Medulla oblongata (tissue), 1 donor: Measurements from ENCODE around the gene EPS8L3.

ENCODE experiments used
- DNase-seq: peaks from one replicate; pipeline ENCODE4 v3.0.0-alpha.2; 2015; ENCODE audit errors: extremely low spot score

EPS8L3 gene

DNA sequence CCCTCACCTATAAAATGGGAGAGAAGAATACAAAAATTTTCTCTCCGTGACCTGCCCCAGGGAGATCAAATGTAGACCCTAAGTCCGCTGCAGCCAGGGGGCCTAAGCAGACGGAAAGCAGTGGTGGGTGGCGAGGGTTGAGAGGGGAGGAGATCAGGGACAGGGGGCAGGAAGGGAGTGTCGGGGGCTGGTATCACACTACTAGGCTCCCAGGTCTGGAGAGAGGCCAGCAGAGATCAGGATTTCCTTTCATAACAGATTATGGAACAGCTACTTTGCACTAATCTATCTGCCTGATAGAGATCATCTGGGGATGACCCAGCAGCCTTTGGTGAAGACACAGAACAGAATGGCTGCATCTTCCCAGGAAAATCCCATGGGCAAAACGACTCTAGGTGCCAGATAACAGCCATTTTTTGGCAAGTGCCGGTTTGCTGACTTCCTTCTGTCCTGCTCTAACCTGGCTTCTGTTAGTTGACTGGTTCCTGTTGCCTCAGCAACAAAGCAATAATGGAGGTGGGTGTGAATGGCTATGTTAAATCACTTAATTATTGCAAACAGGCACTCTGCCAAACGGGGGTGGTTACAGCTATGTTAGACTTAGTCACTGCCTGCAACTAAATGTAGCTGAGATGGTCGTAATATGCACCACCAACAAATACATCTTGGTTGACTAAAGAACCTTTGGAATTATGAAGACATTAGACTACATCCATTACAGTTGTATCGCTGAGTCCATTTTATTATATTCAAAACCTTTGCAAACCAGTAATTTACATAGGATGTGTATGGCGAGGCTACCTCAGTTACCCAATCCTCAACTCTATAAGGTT lies 30.0 kb upstream of the EPS8L3 start:
- no peak for DNase-seq

DNA sequence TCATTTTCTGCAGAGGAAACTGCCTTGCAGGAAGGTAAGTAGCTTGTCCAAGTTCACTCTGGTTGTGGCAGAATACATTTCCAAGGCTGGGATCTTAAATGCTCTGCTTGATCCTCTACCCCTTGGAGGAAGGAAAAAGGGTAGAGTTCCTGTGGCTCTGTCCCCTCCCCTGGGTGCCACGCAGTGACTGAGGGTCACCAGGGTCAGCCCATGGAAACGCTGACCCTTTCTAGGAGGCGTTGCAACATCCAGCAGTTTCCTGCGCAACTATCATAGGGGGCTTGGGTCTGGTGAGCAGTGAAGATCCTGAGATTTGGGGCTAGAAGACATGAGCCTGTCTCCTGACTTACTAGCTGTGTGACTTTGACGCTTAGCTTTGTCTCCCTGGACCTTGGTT lies 29.4 kb upstream of the EPS8L3 start:
- DNase-seq: no peak

DNA sequence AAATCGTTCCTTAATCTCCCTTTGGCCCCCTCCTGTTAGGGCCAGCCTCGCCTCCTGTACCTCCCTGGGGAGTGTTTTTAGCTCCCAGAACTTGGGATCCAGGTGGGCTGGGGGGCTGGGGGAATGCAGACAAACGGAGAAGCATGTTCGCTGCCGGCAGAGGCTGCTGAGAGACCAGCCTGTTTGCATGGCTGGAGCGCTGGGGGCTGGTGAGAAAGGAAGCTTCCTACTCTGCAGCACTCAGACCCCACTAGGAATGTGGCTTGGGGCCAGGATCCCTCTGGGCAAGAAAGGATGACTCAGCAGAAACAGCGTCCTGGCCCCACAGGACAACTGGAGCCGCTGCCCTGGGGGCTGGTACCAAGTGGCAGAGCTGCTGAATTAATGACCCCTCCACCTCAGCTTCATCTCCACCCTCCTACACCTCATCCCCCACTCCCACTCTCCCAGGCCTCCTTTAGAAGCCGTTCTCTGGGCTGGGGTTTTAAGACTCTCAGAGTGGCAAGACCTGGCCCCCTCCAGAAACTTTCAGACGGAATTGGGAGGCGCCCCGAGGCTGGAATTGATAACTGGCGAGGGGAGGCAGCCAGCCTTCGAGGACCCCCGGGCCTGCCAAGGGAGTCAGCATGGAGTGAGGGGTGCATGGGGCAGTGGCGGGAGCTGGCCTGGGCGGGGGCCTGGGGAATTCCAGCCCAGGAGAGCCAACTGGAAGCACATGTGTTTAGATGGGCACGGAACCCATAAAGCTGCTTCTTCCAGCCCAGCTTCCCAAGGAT lies 28.5 kb upstream of the EPS8L3 start:
- DNase-seq: peak; percentile 91

DNA sequence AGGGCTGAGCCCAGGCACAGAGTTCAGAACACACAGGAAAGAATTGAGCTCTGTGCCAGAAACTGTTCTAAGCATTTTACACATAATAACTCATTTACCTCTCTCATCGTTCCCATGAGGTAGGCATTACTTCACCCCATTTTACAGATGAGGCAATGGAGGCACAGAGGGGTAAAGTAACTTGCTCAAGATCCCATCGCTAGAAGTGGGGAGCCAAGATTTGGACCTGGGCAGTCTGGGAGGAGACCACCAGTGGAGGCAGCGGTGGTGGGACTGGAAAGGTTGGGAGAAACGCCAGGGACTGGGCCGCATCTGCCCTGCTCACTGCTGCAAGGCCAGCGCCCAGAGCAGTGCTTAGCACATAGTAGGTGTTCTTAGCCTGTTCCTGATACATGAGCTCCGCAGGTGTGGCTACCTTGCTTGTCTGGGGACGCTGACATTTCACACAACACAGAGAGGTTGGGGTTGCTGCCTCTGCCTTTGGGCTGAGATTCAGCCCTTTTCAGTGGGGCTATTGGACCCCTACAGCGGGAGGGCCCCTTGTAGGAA lies 27.8 kb upstream of the EPS8L3 start:
- DNase-seq: no peak

DNA sequence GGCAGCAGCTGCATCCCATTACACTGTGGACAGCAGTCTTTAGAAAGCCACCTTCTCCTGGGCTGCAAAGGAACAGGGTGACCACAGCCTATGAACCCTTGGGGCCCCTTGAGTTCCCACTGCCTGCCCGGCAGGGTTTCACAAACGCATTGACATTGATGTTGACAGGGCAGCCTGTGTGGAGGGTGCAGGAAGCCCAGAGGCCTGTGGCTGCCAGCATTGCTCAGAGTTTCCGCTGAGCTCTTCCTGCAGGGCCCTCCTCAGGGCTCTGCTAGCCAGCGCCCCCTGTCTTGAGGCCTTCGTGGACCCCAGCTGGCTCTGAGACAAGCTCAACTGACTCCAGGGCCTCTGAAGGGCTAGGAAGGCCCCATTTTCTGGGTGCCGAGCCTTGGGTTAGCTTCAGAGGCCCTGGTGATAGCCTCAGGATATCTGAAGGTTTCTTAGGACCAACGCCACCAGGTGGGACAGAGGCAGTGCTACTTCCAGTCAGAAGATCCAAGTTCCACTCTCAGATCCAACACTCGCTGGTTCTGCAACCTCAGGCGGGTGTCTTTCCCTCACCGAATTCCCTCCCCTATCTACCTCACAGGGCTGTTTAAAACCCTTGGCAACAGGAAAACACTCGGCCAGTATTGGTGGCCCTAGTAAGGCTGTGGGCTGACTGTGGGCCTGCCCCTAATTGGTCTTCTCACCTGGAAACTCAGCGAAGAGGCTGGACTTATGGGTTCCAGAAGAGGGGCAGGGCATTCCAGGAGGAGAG lies 27.2 kb upstream of the EPS8L3 start:
- DNase-seq: peak; percentile 50

DNA sequence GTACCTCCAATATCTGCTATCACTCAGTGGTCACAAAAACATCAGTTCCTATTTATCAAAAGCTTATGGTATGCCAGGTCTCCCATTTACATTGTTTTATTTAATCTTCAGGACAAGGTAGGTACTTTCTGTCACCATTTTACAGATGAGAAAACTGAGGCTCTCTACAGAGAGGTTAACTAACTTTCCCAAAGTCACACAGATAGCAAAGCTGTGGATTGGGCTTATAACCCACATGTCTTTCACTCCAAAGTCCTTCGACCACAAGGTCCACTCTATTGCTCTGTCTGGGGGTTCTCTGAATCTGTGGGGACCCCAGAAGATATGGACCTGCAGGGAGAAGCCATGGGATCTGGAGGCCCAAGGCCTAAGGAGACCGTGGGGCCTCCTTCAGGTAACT lies 26.6 kb upstream of the EPS8L3 start:
- no peak for DNase-seq

DNA sequence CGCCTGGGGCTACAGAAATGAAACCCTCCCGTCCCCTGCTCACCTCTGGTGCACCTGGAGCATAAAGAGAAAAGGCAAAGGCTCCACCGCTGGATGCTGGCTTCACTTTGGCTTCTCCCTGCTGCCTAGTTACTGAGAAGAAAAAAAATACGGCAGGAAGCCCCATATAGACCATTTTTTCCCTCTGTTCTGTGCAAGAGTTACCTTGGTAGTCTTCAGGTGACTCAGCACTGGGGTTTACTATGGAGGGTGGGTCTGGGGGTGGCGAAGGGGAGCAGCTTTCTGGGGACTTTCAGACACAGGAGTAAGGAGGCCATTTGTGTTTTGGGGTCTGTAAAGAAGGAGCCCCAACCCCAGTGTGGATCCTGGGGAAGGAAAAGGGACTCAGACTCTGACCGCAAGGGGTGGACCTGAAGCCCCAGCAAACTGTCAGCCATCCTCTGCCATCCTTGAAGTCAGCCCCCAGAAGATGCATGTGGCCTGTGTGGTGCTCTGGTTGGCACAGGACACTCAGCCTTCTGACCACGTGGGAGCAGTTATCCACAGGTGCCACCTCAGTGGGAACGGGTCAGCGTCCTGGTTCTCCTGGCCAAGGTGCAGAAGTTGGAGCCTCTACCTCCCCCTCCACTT lies 25.9 kb upstream of the EPS8L3 start:
- DNase-seq: no peak

DNA sequence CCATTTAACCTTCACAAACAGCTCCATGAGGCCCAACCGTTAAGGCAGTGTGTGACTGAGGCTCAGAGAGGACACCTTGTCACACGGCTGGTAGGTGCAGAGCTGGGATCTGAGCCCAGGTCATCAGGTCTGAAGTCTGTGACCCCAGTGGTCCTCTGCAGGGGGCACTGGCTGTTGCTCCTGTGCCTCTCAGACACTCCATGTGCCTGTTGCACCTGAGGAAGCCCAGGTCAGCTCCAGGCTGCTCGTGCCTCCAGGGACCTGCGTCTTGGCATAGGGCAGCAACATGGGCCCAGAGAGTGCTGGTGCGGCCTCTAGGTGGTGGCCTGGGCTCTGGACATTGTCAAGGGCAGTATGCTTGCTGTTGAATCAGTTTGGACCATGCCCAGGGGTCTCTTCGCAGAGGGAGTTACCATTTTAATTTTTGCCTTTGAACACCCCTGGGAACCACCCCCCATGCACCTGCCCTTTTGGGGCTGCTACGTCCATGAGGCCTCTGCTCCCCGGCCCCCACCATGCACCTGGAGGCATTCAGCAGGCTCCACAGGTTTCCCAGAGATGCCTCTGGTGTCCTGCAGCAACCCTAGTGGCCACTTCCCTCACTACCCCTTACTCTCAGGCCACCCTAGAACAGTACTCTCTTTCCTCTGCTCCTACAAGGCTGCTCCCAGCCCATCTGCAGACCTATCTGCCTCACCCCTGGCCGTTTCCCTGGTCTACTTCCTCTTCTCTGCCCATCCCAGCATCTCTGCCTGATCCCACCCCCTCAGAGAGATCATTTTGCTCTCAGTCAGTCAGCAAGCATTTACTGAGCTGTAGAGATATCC lies 25.2 kb upstream of the EPS8L3 start:
- DNase-seq: no peak

DNA sequence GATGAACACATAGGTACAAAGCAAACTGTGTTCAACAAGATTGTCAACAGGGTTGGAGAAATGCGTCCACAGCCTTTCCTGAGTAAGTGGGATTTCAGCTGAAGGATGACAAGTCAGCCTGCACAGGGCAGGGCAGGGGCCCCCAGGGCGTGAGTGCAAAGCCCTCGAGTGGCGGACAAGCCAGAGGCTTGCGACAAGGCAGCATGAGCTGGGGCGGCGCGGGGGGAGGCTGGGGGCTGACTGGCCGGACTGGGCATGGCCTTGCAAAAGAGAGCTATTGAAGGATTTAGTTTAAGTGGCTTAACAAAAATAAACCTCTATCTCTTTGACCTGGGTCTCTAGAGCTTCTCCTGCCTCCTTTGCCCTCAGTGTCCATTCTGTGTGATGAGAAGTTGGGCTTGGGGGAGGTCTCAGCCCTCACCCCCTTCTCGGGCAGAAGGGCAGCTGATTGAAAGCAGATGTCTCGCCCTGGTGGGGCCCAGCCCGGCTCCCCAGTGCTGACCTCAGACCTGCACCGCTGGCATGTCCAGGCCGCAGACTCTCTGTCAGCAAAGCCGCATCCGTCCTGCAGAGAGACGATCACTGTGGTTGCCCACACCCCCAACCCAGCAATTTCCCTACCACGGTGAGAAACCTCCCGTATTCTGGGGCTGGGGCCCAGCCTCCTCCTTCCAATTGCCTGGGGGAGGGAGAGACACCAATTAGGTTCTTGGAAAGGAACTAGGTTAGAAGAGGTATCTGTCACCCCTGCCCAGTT lies 24.3 kb upstream of the EPS8L3 start:
- DNase-seq: no peak

DNA sequence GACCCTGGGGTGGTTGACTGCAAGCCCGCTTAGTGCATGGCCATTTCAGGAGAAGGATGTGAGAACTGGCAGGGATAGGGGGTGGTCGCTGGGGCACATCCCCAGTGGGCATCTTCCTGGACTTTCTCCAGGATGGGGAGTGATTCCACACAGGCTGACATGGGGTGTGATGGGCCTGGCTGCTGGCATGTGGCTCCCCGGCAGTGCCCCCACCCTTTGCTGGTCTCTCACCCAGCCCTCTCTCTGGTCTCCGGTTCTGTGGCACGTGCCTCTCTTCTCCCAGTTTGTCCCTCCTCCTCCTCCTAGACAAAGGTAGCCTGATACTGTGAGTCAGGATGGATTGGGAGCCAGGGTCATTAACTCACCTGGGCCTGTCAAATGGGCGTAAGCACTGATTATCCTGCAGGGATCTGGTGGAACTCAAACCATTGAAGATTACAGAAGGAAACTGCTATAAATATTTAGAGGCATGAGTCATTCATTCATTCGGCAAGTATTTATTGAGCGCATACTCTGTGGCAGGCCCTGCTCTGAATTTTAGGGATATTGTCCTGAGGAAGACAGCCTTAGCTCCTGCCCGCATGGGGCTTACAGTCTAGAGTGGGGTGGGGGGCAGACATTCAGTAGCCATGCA lies 23.6 kb upstream of the EPS8L3 start:
- no peak for DNase-seq

DNA sequence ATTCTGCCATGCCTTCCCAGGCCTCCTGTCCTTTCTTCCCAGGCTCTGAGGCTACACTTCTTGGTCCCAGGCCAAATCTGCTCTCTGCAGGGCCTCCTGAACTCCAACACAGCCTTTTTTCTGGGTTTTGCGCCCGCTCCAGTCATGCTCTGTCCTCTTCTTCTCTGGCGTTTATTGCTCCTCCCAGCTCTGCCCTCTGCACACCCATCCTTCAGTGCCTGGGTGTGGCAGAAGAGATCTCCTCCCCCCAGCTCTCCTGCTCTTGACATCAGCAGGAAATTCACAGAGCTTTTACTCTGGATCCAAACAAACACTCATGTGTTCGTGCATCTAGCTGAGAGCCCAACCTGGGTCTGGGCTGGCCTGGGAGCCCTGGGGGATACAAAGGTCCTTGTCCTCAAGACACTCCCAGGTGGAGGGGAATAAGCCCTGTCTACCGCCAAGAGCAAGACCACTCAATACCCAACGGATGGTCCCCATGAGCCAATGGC lies 22.9 kb upstream of the EPS8L3 start:
- no peak for DNase-seq

DNA sequence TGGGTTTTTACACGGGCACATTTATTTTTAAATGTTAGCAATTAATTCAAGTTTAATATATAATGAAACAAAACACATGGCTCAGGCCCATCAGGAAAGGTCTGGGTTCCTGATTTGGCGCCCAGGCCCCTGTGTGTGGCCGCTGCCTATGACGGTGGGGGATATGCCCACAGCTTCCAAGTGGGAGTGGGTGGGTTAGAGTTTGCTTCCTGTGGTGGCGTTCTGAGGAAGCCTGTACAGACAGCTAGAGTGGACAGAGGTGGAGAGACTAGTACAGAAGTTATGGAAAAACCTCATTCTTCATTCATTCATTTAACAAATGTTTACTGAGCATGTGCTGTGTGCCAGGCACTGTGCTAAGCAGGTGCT lies 22.4 kb upstream of the EPS8L3 start:
- DNase-seq: no peak

DNA sequence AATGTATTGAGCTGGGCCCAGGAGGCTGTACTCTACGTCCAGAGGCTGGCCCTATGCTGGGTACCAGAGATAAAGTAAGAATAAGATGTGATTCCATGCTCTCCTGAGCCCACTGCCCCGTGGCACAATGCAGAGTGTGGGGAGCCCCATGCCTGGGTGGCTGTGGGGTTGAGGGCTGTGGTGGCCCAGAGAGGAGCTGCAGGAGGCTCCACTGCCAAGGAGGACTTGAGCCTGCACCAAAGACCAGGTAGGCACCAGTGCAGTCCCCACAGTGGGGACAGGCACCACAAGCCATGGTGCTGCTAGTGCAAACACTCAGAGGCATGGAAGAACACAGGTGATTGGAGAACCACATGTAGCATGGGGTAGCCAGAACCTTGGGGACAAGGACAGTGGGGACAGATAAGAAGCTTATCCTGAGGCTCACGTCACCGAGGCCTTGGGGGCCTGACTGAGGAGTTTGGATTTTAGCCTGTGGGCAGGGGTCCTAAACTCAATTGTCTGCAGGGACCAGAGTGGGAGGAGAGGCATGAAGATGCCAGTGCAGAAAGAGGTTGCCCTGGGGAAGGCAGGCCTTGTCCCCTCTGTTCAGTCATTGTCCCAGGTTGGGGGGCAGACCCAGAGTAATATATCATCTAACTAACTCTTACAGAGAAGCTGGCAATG lies 21.9 kb upstream of the EPS8L3 start:
- DNase-seq: no peak

DNA sequence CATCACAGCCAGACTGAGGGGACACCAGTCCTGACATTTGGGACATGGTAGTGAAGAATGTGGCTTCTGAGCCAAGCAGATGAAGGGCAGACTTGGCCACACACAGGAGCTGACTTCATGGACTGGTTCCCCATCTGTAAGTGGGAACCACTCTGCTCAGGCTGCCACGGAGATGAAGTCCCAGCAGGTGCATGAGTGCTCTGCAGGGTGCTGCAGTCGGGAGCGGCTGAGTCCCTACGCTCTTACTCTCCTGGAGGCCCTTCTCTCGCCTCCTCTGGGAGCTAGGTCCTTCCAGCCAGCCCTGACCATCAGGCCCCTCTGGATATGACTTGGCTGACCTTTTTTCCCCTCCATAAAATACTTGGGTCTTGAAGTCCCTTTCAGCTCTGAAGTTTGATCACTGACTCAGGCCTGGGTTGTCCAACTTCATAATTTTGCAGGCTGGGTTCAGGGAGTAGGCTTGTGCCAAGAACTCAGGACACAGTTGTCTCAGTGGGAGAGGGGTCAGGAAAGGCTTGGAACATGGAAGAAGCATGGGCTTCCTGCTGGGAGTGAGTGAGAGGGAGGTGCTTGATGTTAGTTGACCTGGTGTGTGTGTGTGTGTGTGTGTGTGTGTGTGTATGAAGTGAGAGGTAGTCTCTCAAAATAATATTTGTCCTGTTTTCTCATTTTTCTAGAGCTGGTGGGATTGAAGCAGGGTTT lies 21.0 kb upstream of the EPS8L3 start:
- DNase-seq: no peak

DNA sequence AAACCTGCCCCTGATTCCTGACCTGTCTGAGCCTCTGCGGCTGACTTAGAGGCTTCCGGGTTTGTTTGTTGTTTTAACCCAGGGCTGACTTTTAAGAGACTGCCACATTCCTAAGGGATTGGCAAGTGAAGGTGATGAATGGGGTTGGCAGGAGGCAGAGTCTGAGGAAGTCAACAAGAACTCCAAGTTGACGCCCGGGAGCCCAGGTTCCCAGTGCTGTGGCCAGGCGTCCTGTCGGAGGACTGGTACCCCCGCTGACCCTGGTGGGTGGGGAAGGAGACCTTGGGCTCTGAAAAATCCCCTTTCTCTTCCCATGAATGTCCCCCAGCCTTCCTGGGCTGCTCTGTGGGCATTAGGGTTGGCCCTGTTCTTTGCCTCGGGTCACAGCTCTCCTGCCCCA lies 19.7 kb upstream of the EPS8L3 start:
- DNase-seq: no peak

DNA sequence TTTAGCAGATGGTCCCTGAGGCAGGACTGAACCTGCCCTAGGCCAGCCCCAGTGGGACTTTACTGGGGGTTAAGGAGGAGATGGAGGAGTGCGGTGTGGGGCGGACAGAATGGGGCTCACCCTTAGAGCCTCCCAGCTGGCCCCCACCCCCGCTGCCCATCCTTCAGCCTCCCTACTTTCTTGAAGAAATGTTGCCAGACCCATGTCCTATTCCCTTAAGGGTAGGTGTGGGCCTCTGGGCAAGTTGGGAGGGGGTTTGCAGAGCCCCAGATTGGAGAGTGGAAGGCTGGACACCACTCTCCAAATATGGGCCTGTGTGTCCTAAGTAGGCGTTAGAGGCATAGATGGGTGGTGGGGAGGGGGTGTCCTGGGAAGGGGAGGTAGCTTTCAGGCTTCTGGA lies 19.2 kb upstream of the EPS8L3 start:
- DNase-seq: no peak

DNA sequence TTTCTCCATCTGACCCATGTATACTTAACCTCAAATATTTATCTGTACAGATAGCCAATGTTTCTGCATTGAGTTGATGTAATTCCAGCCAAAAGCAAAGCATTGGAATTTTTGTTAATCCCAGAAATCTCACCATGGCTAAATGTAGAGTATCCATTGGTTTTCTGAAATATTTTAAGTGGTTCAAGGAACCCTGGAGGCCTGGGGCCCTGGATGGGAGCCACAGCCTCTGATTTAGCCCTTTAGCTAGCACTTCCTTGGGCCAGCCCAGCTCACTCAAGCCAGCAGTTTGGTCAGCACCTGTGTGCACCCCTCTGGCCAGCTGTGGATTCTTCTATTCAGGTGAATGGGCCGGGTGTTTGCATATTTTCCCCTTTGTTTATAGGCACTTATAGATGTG lies 18.8 kb upstream of the EPS8L3 start:
- no peak for DNase-seq

DNA sequence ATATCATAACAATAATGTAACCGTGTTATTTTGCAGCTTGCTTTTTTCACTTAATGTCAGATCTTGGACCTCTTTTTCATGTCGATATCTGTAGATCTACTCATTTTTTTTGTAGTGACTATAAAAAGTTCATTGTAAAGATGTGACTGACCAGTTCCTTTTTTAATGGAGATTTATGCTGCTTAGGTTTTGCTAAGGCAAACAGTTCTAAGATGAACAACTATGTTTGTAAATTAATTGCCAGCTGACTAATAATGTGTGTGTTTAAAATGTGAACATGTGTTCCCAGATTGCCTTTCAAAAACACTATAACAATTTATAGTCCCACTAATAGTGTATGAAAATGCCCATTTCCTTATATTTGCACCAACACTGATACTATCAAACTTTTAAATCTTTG lies 18.1 kb upstream of the EPS8L3 start:
- no peak for DNase-seq
